Smooth muscle cell (in vitro differentiated cells): Measurements from ENCODE around the gene PLSCR3. TPM values are rescaled to one million over a fixed set of nuclear protein-coding genes. Genes with fewer than 3 reads are reported as not detected.

Experiments used
- DNase-seq: peaks from one replicate; lab custom pipeline; 2025; ENCODE audit not compliant: unreplicated experiment; lab: John Stamatoyannopoulos, UW
- H2AFZ ChIP-seq: fragments of 200-600 bp; sonication (generic); 2 replicates; pipeline ENCODE4 v1.6.0; 2016; ENCODE audit warnings: antibody characterized with exemption, low read depth, mild to moderate bottlenecking
- H3F3A ChIP-seq: fragments of 200-600 bp; sonication (generic); 2 replicates; pipeline ENCODE4 v1.6.0; 2017; ENCODE audit warnings: antibody characterized with exemption, low read depth
- H3K27ac ChIP-seq: fragments of 200-600 bp; sonication (generic); 2 replicates; pipeline ENCODE4 v1.5.1; 2016; ENCODE audit warnings: low read depth, mild to moderate bottlenecking
- H3K27me3 ChIP-seq: fragments of 200-600 bp; sonication (generic); 2 replicates; pipeline ENCODE4 v1.6.1; 2016; ENCODE audit warnings: low read depth, mild to moderate bottlenecking
- H3K36me3 ChIP-seq: fragments of 200-600 bp; sonication (generic); 2 replicates; pipeline ENCODE4 v1.5.1; 2016; ENCODE audit warnings: low read depth
- H3K4me1 ChIP-seq: fragments of 200-600 bp; sonication (generic); 2 replicates; pipeline ENCODE4 v1.5.1; 2016; ENCODE audit warnings: low read depth
- H3K4me2 ChIP-seq: fragments of 200-600 bp; sonication (generic); 2 replicates; pipeline ENCODE4 v1.6.0; 2016; ENCODE audit warnings: mild to moderate bottlenecking
- H3K4me3 ChIP-seq: fragments of 200-600 bp; sonication (generic); 2 replicates; pipeline ENCODE4 v1.5.1; 2016; ENCODE audit warnings: mild to moderate bottlenecking
- H3K79me2 ChIP-seq: fragments of 200-600 bp; sonication (generic); 2 replicates; pipeline ENCODE4 v1.6.0; 2016; ENCODE audit warnings: low read depth, mild to moderate bottlenecking
- H3K9ac ChIP-seq: fragments of 200-600 bp; sonication (generic); 2 replicates; pipeline ENCODE4 v1.6.0; 2016; ENCODE audit warnings: low read depth
- H3K9me3 ChIP-seq: fragments of 200-600 bp; sonication (generic); replicated peaks from 2 replicates; pipeline ENCODE4 v1.5.1; 2016; ENCODE audit warnings: low read depth
- H4K20me1 ChIP-seq: fragments of 200-600 bp; sonication (generic); 2 replicates; pipeline ENCODE4 v1.6.0; 2016; ENCODE audit warnings: low read depth
- WGBS: methylation state at CpG from one replicate; pipeline ENCODE4 v1.1.7; 2016; ENCODE audit warnings: low lambda C conversion rate; 5-methylcytosine and 5-hydroxymethylcytosine counted together
- polyA plus RNA-seq: library from polyadenylated mRNA; unstranded; fragments of >200 nt; fragmentation: Nextera tagmentation; extraction: Ambion mirVana; gene quantifications from 2 replicates; pipeline ENCODE4 v1.2.1, GENCODE V29; 2016
- total RNA-seq: library from RNA; depleted of rRNA; stranded (reverse); fragments of >200 nt; gene quantifications from 2 replicates; pipeline ENCODE4 v1.2.3, GENCODE V29; 2014
- TF ChIP-seq, protein P1 (sequence below): fragments of 200-600 bp; sonication (generic); IDR thresholded peaks from 2 replicates; pipeline ENCODE4 v1.5.1; 2017; ENCODE audit warnings: borderline replicate concordance, mild to moderate bottlenecking, antibody characterized with exemption; ENCODE audit not compliant: insufficient read depth, poor library complexity, severe bottlenecking

The PLSCR3 gene
- total and polyA plus RNA-seq, 2 experiments from 2014 or later = 29.3 to 110 TPM

DNA sequence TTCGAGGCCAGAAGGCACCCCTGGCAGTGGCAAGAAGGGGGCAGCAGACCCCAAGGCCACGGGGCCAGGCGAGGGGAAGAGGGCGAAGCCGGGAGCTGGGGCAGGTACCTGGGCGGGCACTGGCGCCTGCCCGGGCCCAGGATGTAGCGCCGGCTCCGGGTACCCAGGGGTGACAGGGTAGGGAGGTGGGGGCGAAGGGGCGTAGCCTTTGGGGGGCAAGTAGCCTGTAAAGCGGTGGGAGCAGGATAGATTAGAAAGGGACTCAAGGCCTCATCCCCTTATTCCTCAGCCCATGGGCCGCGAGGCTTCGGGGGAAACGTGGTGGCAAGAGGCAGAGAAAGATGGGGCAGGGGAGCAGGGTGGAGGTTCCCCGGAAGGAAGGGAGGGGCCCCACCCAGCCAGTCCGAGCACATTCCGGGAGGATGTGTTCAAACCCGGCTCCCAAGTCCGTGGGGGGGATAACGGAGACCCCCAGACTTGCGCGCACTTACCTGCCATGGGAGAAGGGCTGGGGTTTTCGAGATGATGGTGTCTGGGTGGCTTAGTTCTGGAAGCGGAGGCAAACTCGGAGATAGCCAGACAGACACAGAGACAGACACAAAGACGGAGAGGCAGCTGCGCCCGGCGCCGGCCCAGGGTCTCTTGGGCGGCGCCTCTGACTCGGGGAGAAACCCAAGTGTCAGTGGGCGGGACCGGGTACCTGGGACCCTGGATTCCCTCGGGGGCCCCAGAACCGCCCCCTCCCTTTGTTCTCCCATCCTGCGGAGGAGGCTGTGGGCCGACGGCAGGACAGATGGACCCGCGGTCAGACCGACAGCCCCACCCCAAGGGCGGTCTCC is 493 bp downstream of the PLSCR3 start:
- peaks cover 23% of the 10 kb centered on the region for H4K20me1 ChIP-seq
- H2AFZ ChIP-seq = peak overlapping the region; percentile 44
- H3K4me2 ChIP-seq = peak overlapping the region; percentile 98
- WGBS = 3% methylated on average over 29 of the region's 48 CpGs
- no peaks in the 10 kb centered on the region for H3K9me3 ChIP-seq
- H3K79me2 ChIP-seq = no peaks in the 10 kb centered on the region
- no peak for DNase-seq
- peaks cover 4% of the 10 kb centered on the region for H3F3A ChIP-seq
- TF ChIP-seq, protein P1, sequence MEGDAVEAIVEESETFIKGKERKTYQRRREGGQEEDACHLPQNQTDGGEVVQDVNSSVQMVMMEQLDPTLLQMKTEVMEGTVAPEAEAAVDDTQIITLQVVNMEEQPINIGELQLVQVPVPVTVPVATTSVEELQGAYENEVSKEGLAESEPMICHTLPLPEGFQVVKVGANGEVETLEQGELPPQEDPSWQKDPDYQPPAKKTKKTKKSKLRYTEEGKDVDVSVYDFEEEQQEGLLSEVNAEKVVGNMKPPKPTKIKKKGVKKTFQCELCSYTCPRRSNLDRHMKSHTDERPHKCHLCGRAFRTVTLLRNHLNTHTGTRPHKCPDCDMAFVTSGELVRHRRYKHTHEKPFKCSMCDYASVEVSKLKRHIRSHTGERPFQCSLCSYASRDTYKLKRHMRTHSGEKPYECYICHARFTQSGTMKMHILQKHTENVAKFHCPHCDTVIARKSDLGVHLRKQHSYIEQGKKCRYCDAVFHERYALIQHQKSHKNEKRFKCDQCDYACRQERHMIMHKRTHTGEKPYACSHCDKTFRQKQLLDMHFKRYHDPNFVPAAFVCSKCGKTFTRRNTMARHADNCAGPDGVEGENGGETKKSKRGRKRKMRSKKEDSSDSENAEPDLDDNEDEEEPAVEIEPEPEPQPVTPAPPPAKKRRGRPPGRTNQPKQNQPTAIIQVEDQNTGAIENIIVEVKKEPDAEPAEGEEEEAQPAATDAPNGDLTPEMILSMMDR = no peak
- H3K27me3 ChIP-seq = no peaks in the 10 kb centered on the region
- peak overlapping the region; percentile 77 for H3K27ac ChIP-seq
- peak overlapping the region; percentile 90 for H3K9ac ChIP-seq
- no peaks in the 10 kb centered on the region for H3K36me3 ChIP-seq
- H3K4me1 ChIP-seq = peaks cover 9% of the 10 kb centered on the region
- peak overlapping the region; percentile 93 for H3K4me3 ChIP-seq

GRCh38 chr17:7392696-7393612 is 1.4 kb downstream of the PLSCR3 start:
- Histone ChIP-seq H3K27me3 (no peaks in the 10 kb centered on the region), H4K20me1 (peaks cover 23% of the 10 kb centered on the region), H3K4me3 (peak overlapping the region; percentile 93), H3K4me1 (peaks cover 9% of the 10 kb centered on the region), H2AFZ (no peak overlapping the region), H3K9ac (peak overlapping the region; percentile 90), H3K9me3 (no peaks in the 10 kb centered on the region), H3K79me2 (no peaks in the 10 kb centered on the region), H3K4me2 (peak overlapping the region; percentile 98), H3K36me3 (no peaks in the 10 kb centered on the region), H3K27ac (no peak overlapping the region), H3F3A (peaks cover 4% of the 10 kb centered on the region)
- WGBS = 62% methylated on average over 29 of the region's 42 CpGs
- TF ChIP-seq, protein P1 = no peak
- no peak for DNase-seq

- no peak for DNase-seq
- no peak overlapping the region for H3K4me2 ChIP-seq
- H3K9ac ChIP-seq = no peak overlapping the region
- H3K79me2 ChIP-seq = no peaks in the 10 kb centered on the region
- H2AFZ ChIP-seq = no peak overlapping the region
- no peak overlapping the region for H3K4me3 ChIP-seq
- no peaks in the 10 kb centered on the region for H3K9me3 ChIP-seq
- peaks cover 23% of the 10 kb centered on the region for H4K20me1 ChIP-seq
- 77% methylated on average over 2 of the region's 2 CpGs for WGBS
- TF ChIP-seq, protein P1 = no peak
- peaks cover 4% of the 10 kb centered on the region for H3F3A ChIP-seq
- H3K27me3 ChIP-seq = no peaks in the 10 kb centered on the region
- H3K36me3 ChIP-seq = no peaks in the 10 kb centered on the region
- no peak overlapping the region for H3K27ac ChIP-seq
- peaks cover 9% of the 10 kb centered on the region for H3K4me1 ChIP-seq
Measured at GRCh38 chr17:7391307-7391706, 3.0 kb downstream of the PLSCR3 start.
